ENCODE results near the gene DLAT. TPM values are rescaled to one million over a fixed set of nuclear protein-coding genes. Genes with fewer than 3 reads are reported as not detected.
"Not testable (repeated sequence)": the region's sequence is repeated elsewhere in the genome, so short reads cannot be mapped to it uniquely, and the experiment has no call there.

DLAT gene
- total and polyA plus RNA-seq, 4 experiments from 2014 or later = 19.4 to 33.4 (median 24.6) TPM

GRCh38 chr11:111992206-111992855 lies 32.9 kb upstream of the DLAT start:
- no peak for DNase-seq
- ChIA-PET POLR2A (ENCODE audit: partially characterized antibody) (no interaction called here), CTCF (ENCODE audit: partially characterized antibody) (no interaction called here)
- Mint-ChIP-seq H3K27ac (no peak overlapping the region), H3K36me3 (peaks cover 0 to 1% of the 10 kb centered on the region in 2 donors), H3K27me3 (no peaks in the 10 kb centered on the region), H3K4me1 (no peaks in the 10 kb centered on the region), H3K4me3 (no peak overlapping the region), H3K9me3 (peaks cover 0 to 2% (median 0%) of the 10 kb centered on the region in 8 donors)
- Histone ChIP-seq H3K27me3 (ENCODE audit: insufficient read depth, low read length) (no peaks in the 10 kb centered on the region), H3K4me3 (ENCODE audit: low read length in 2 of 2) (no peak overlapping the region), H3K9me3 (ENCODE audit: control insufficient read depth in 1 of 2, low read length in 2 of 2) (no peaks in the 10 kb centered on the region), H3K27ac (ENCODE audit: low read depth, low read length) (no peak overlapping the region), H3K4me1 (ENCODE audit: insufficient read depth, low read length) (no peaks in the 10 kb centered on the region), H3K36me3 (ENCODE audit: insufficient read depth, low read length) (no peaks in the 10 kb centered on the region)
- intact Hi-C loops (cut with micrococcal nuclease) = no loop called here

- H3K4me3 Mint-ChIP-seq = no peak overlapping the region
- Histone ChIP-seq H3K27me3 (ENCODE audit: insufficient read depth, low read length) (no peaks in the 10 kb centered on the region), H3K9me3 (ENCODE audit: control insufficient read depth in 1 of 2, low read length in 2 of 2) (no peaks in the 10 kb centered on the region), H3K36me3 (ENCODE audit: insufficient read depth, low read length) (no peaks in the 10 kb centered on the region), H3K4me1 (ENCODE audit: insufficient read depth, low read length) (no peaks in the 10 kb centered on the region), H3K4me3 (ENCODE audit: low read length in 2 of 2) (no peak overlapping the region), H3K27ac (ENCODE audit: low read depth, low read length) (no peak overlapping the region)
- H3K9me3 Mint-ChIP-seq = no peaks in the 10 kb centered on the region
- H3K27me3 Mint-ChIP-seq = peaks cover 0 to 6% of the 10 kb centered on the region in 2 donors
- H3K36me3 Mint-ChIP-seq = peaks cover 1 to 3% of the 10 kb centered on the region in 2 donors
- CTCF ChIA-PET (ENCODE audit: partially characterized antibody) = interaction anchor here (1.6 kb wide), 2 partner anchors 14 to 65 kb away, joined by 4 to 8 read pairs; no protein-coding TSS in a partner anchor
- peaks cover 3 to 6% (median 4%) of the 10 kb centered on the region in 4 donors for H3K4me1 Mint-ChIP-seq
- POLR2A ChIA-PET (ENCODE audit: partially characterized antibody) = no interaction called here
- intact Hi-C loops (cut with micrococcal nuclease) = no loop called here
- DNase-seq = no peak
- H3K27ac Mint-ChIP-seq = peak overlapping the region in 1 of 7 donors; percentile 9
Observed at GRCh38 chr11:111996129-111996528, 29.1 kb upstream of the DLAT start.

- H3K27ac Mint-ChIP-seq; H3K9me3 ChIP-seq (ENCODE audit: control insufficient read depth in 1 of 2, low read length in 2 of 2); H3K36me3 ChIP-seq (ENCODE audit: insufficient read depth, low read length); H3K27me3 ChIP-seq (ENCODE audit: insufficient read depth, low read length); H3K27ac ChIP-seq (ENCODE audit: low read depth, low read length); H3K4me3 ChIP-seq (ENCODE audit: low read length in 2 of 2); H3K27me3 Mint-ChIP-seq; H3K9me3 Mint-ChIP-seq; H3K36me3 Mint-ChIP-seq; intact Hi-C loops (cut with micrococcal nuclease); DNase-seq; H3K4me3 Mint-ChIP-seq; H3K4me1 Mint-ChIP-seq; POLR2A ChIA-PET (ENCODE audit: partially characterized antibody); H3K4me1 ChIP-seq (ENCODE audit: insufficient read depth, low read length): not testable (repeated sequence)
- CTCF ChIA-PET (ENCODE audit: partially characterized antibody) = interaction anchor here (0.7 to 1.6 kb wide), 5 partner anchors 15 to 70 kb away, joined by 3 to 8 read pairs (median 5); no protein-coding TSS in a partner anchor
Observed at GRCh38 chr11:111996669-111997068, 28.5 kb upstream of the DLAT start.

GRCh38 chr11:111999111-111999510 lies 26.1 kb upstream of the DLAT start:
- Histone ChIP-seq H3K27ac (ENCODE audit: low read depth, low read length) (no peak overlapping the region), H3K4me3 (ENCODE audit: low read length in 2 of 2) (no peak overlapping the region), H3K9me3 (ENCODE audit: control insufficient read depth in 1 of 2, low read length in 2 of 2) (no peaks in the 10 kb centered on the region), H3K27me3 (ENCODE audit: insufficient read depth, low read length) (no peaks in the 10 kb centered on the region), H3K4me1 (ENCODE audit: insufficient read depth, low read length) (no peaks in the 10 kb centered on the region), H3K36me3 (ENCODE audit: insufficient read depth, low read length) (no peaks in the 10 kb centered on the region)
- Mint-ChIP-seq H3K36me3 (peaks cover 1 to 3% of the 10 kb centered on the region in 2 donors), H3K9me3 (no peaks in the 10 kb centered on the region), H3K4me1 (peaks cover 3 to 6% (median 4%) of the 10 kb centered on the region in 4 donors), H3K4me3 (no peak overlapping the region), H3K27ac (no peak overlapping the region), H3K27me3 (peaks cover 3 to 6% of the 10 kb centered on the region in 2 donors)
- POLR2A ChIA-PET (ENCODE audit: partially characterized antibody) = no interaction called here
- DNase-seq = no peak
- intact Hi-C loops (cut with micrococcal nuclease) = no loop called here
- CTCF ChIA-PET (ENCODE audit: partially characterized antibody) = no interaction called here

GRCh38 chr11:112000703-112001102 lies 24.5 kb upstream of the DLAT start:
- H3K27me3 Mint-ChIP-seq = peaks cover 7 to 8% of the 10 kb centered on the region in 2 donors
- H3K4me3 Mint-ChIP-seq = no peak overlapping the region
- Histone ChIP-seq H3K27me3 (ENCODE audit: insufficient read depth, low read length) (no peaks in the 10 kb centered on the region), H3K36me3 (ENCODE audit: insufficient read depth, low read length) (no peaks in the 10 kb centered on the region), H3K4me3 (ENCODE audit: low read length in 2 of 2) (no peak overlapping the region), H3K27ac (ENCODE audit: low read depth, low read length) (no peak overlapping the region), H3K9me3 (ENCODE audit: control insufficient read depth in 1 of 2, low read length in 2 of 2) (no peaks in the 10 kb centered on the region), H3K4me1 (ENCODE audit: insufficient read depth, low read length) (no peaks in the 10 kb centered on the region)
- H3K27ac Mint-ChIP-seq = no peak overlapping the region
- DNase-seq = no peak
- H3K36me3 Mint-ChIP-seq = peaks cover 0 to 3% of the 10 kb centered on the region in 2 donors
- peaks cover 3 to 6% (median 4%) of the 10 kb centered on the region in 4 donors for H3K4me1 Mint-ChIP-seq
- ChIA-PET POLR2A (ENCODE audit: partially characterized antibody) (no interaction called here), CTCF (ENCODE audit: partially characterized antibody) (interaction anchor here (1.3 kb wide), 1 partner anchor 19 kb away, joined by 3 read pairs; no protein-coding TSS in a partner anchor)
- no peaks in the 10 kb centered on the region for H3K9me3 Mint-ChIP-seq
- intact Hi-C loops (cut with micrococcal nuclease) = no loop called here

GRCh38 chr11:112002491-112003216 lies 22.6 kb upstream of the DLAT start:
- Histone ChIP-seq H3K9me3 (ENCODE audit: control insufficient read depth in 1 of 2, low read length in 2 of 2) (no peaks in the 10 kb centered on the region), H3K36me3 (ENCODE audit: insufficient read depth, low read length) (no peaks in the 10 kb centered on the region), H3K27me3 (ENCODE audit: insufficient read depth, low read length) (no peaks in the 10 kb centered on the region), H3K4me1 (ENCODE audit: insufficient read depth, low read length) (no peaks in the 10 kb centered on the region), H3K27ac (ENCODE audit: low read depth, low read length) (no peak overlapping the region), H3K4me3 (ENCODE audit: low read length in 2 of 2) (no peak overlapping the region)
- DNase-seq = no peak
- H3K27me3 Mint-ChIP-seq = peaks cover 11 to 17% of the 10 kb centered on the region in 2 donors
- ChIA-PET CTCF (ENCODE audit: partially characterized antibody) (interaction anchor here (1.3 kb wide), 1 partner anchor 71 kb away, joined by 4 read pairs; no protein-coding TSS in a partner anchor), POLR2A (ENCODE audit: partially characterized antibody) (no interaction called here)
- H3K36me3 Mint-ChIP-seq = peaks cover 0 to 3% of the 10 kb centered on the region in 2 donors
- H3K4me3 Mint-ChIP-seq = no peak overlapping the region
- H3K4me1 Mint-ChIP-seq = peaks cover 3 to 4% (median 4%) of the 10 kb centered on the region in 4 donors
- peak overlapping the region in 1 of 7 donors; percentile 5 for H3K27ac Mint-ChIP-seq
- intact Hi-C loops (cut with micrococcal nuclease) = no loop called here
- peaks cover 0 to 2% (median 0%) of the 10 kb centered on the region in 8 donors for H3K9me3 Mint-ChIP-seq

- Histone ChIP-seq H3K36me3 (ENCODE audit: insufficient read depth, low read length) (no peaks in the 10 kb centered on the region), H3K9me3 (ENCODE audit: control insufficient read depth in 1 of 2, low read length in 2 of 2) (no peaks in the 10 kb centered on the region), H3K27ac (ENCODE audit: low read depth, low read length) (no peak overlapping the region), H3K27me3 (ENCODE audit: insufficient read depth, low read length) (no peaks in the 10 kb centered on the region), H3K4me3 (ENCODE audit: low read length in 2 of 2) (no peak overlapping the region), H3K4me1 (ENCODE audit: insufficient read depth, low read length) (no peaks in the 10 kb centered on the region)
- Mint-ChIP-seq H3K4me1 (no peaks in the 10 kb centered on the region), H3K4me3 (no peak overlapping the region), H3K9me3 (peaks cover 0 to 2% (median 0%) of the 10 kb centered on the region in 8 donors), H3K36me3 (peaks cover 0 to 3% of the 10 kb centered on the region in 2 donors), H3K27ac (no peak overlapping the region), H3K27me3 (peaks cover 7 to 26% of the 10 kb centered on the region in 2 donors)
- POLR2A ChIA-PET (ENCODE audit: partially characterized antibody) = no interaction called here
- CTCF ChIA-PET (ENCODE audit: partially characterized antibody) = interaction anchor here (0.6 kb wide), 1 partner anchor 211 kb away, joined by 3 read pairs; no protein-coding TSS in a partner anchor
- intact Hi-C loops (cut with micrococcal nuclease) = no loop called here
- peak in 1 of 5 donors; percentile 9 for DNase-seq
Observed at GRCh38 chr11:112004389-112004788, 20.8 kb upstream of the DLAT start.

Measured in CD4-positive, alpha-beta memory T cell (primary cell).